Trophoblast cell (in vitro differentiated cells and primary cell): ENCODE data around the gene PPIP5K1.

Source experiments
- DNase-seq, 2 donors: peaks; one replicate each; pipeline ENCODE4 v3.0.0-alpha.2; 2016
- H2AFZ ChIP-seq: 2 replicates; pipeline ENCODE4 v1.6.1; 2013; ENCODE audit warnings: low read length, moderate library complexity, mild to moderate bottlenecking; ENCODE audit not compliant: insufficient read depth, poor library complexity
- H2AK5ac ChIP-seq: 2 replicates; pipeline ENCODE4 v1.6.1; 2013; ENCODE audit warnings: mild to moderate bottlenecking, low read length
- H2BK120ac ChIP-seq: 2 replicates; pipeline ENCODE4 v1.6.1; 2013; ENCODE audit warnings: low read length, mild to moderate bottlenecking, moderate library complexity; ENCODE audit not compliant: insufficient read depth, poor library complexity
- H2BK12ac ChIP-seq: 2 replicates; pipeline ENCODE4 v1.6.1; 2013; ENCODE audit warnings: mild to moderate bottlenecking, low read length, moderate library complexity
- H2BK5ac ChIP-seq: 2 replicates; pipeline ENCODE4 v1.6.1; 2013; ENCODE audit warnings: low read length, low read depth, moderate library complexity, mild to moderate bottlenecking; ENCODE audit not compliant: poor library complexity
- H3K14ac ChIP-seq: 2 replicates; pipeline ENCODE4 v1.6.1; 2013; ENCODE audit warnings: mild to moderate bottlenecking, low read length
- H3K18ac ChIP-seq: 2 replicates; pipeline ENCODE4 v1.6.1; 2013; ENCODE audit warnings: mild to moderate bottlenecking, low read length
- H3K23ac ChIP-seq: 2 replicates; pipeline ENCODE4 v1.6.1; 2013; ENCODE audit warnings: low read length
- H3K27ac ChIP-seq: 2 replicates; pipeline ENCODE4 v1.5.1; 2013; ENCODE audit warnings: low read depth, mild to moderate bottlenecking, inconsistent platforms, low read length, moderate library complexity
- H3K27me3 ChIP-seq: 2 replicates; pipeline ENCODE4 v1.6.1; 2013; ENCODE audit warnings: inconsistent platforms, mild to moderate bottlenecking, low read length, moderate library complexity; ENCODE audit not compliant: insufficient read depth
- H3K36me3 ChIP-seq, 2 experiments: 1 replicate in 1 of 2; 2 replicates in 1 of 2; pipeline ENCODE4 v1.6.1; 2013; ENCODE audit warnings: low read length in 2 of 2, mild to moderate bottlenecking in 2 of 2, moderate library complexity in 1 of 2; ENCODE audit not compliant: insufficient read depth in 2 of 2, control insufficient read depth in 1 of 2
- H3K4ac ChIP-seq: 2 replicates; pipeline ENCODE4 v1.6.1; 2013; ENCODE audit warnings: low read depth, mild to moderate bottlenecking, low read length, moderate library complexity
- H3K4me1 ChIP-seq, 2 experiments: 1 replicate in 1 of 2; 2 replicates in 1 of 2; pipeline ENCODE4 v1.6.1; 2013; ENCODE audit warnings: low read length in 2 of 2, mild to moderate bottlenecking in 2 of 2, moderate library complexity in 1 of 2; ENCODE audit not compliant: insufficient read depth in 2 of 2, control insufficient read depth in 1 of 2
- H3K4me2 ChIP-seq: 2 replicates; pipeline ENCODE4 v1.6.1; 2013; ENCODE audit warnings: inconsistent platforms, mild to moderate bottlenecking, low read length, moderate library complexity
- H3K4me3 ChIP-seq: 2 replicates; pipeline ENCODE4 v1.5.1; 2013; ENCODE audit warnings: mild to moderate bottlenecking, low read depth, low read length, inconsistent platforms
- H3K79me1 ChIP-seq: one replicate; pipeline ENCODE4 v1.6.1; 2013; ENCODE audit warnings: low read length
- H3K79me2 ChIP-seq: 2 replicates; pipeline ENCODE4 v1.6.1; 2013; ENCODE audit warnings: low read length, mild to moderate bottlenecking; ENCODE audit not compliant: control insufficient read depth, insufficient read depth, poor library complexity
- H3K9ac ChIP-seq: 2 replicates; pipeline ENCODE4 v1.6.1; 2013; ENCODE audit warnings: mild to moderate bottlenecking, low read length
- H3K9me3 ChIP-seq: 2 replicates; pipeline ENCODE4 v1.6.1; 2013; ENCODE audit warnings: low read depth, mild to moderate bottlenecking, control low read depth, inconsistent platforms, low read length; ENCODE audit not compliant: insufficient read depth
- H4K12ac ChIP-seq: 2 replicates; pipeline ENCODE4 v1.6.1; 2013; ENCODE audit warnings: low read depth, mild to moderate bottlenecking, low read length, moderate library complexity
- H4K8ac ChIP-seq: 2 replicates; pipeline ENCODE4 v1.6.1; 2013; ENCODE audit warnings: low read depth, mild to moderate bottlenecking, low read length, moderate library complexity
- H4K91ac ChIP-seq: one replicate; pipeline ENCODE4 v1.6.1; 2013; ENCODE audit warnings: low read depth, mild to moderate bottlenecking, low read length, moderate library complexity
- WGBS: extraction: QIAGEN DNeasy Blood & Tissue Kit; methylation state at CpG from one replicate; pipeline ENCODE4 v1.1.7; 2013; ENCODE audit warnings: missing lambda C conversion rate; ENCODE audit not compliant: insufficient read length, insufficient coverage; ENCODE audit errors: extremely low coverage; 5-methylcytosine and 5-hydroxymethylcytosine counted together

The PPIP5K1 gene

GRCh38 chr15:43545426-43545825, 44.6 kb downstream of the PPIP5K1 start:
- no peaks in the 10 kb centered on the region for H3K36me3 ChIP-seq
- H4K91ac ChIP-seq, result no peak overlapping the region
- H3K14ac ChIP-seq, result no peak overlapping the region
- no peak overlapping the region for H4K12ac ChIP-seq
- no peak overlapping the region for H3K4me3 ChIP-seq
- H4K8ac ChIP-seq, result no peak overlapping the region
- H3K79me1 ChIP-seq, result no peaks in the 10 kb centered on the region
- no peak overlapping the region for H3K27ac ChIP-seq
- no peak overlapping the region for H3K4me2 ChIP-seq
- H3K9ac ChIP-seq, result no peak overlapping the region
- no peak overlapping the region for H2AFZ ChIP-seq
- no peaks in the 10 kb centered on the region for H3K4me1 ChIP-seq
- peak in 1 of 2 donors; percentile 17 for DNase-seq
- H3K9me3 ChIP-seq, result no peaks in the 10 kb centered on the region
- no peaks in the 10 kb centered on the region for H3K27me3 ChIP-seq
- H3K79me2 ChIP-seq, result no peaks in the 10 kb centered on the region
- H2BK12ac ChIP-seq, result no peak overlapping the region
- WGBS, result no CpG with 5 or more reads among the region's 1 CpG
- no peak overlapping the region for H2BK5ac ChIP-seq
- no peak overlapping the region for H2AK5ac ChIP-seq
- no peak overlapping the region for H3K18ac ChIP-seq
- H3K4ac ChIP-seq, result no peak overlapping the region
- H2BK120ac ChIP-seq, result no peak overlapping the region
- H3K23ac ChIP-seq, result no peak overlapping the region

GRCh38 chr15:43544266-43544665, 45.7 kb downstream of the PPIP5K1 start:
- Histone ChIP-seq H3K79me1 (no peaks in the 10 kb centered on the region), H3K27me3 (no peaks in the 10 kb centered on the region), H2AFZ (no peak overlapping the region), H4K12ac (no peak overlapping the region), H3K14ac (no peak overlapping the region), H2BK12ac (no peak overlapping the region), H3K79me2 (no peaks in the 10 kb centered on the region), H3K4ac (no peak overlapping the region), H3K27ac (no peak overlapping the region), H2AK5ac (no peak overlapping the region), H4K8ac (no peak overlapping the region), H3K18ac (no peak overlapping the region), H3K4me2 (no peak overlapping the region), H3K23ac (no peak overlapping the region), H3K36me3 (no peaks in the 10 kb centered on the region), H2BK5ac (no peak overlapping the region), H2BK120ac (no peak overlapping the region), H3K9ac (no peak overlapping the region), H3K9me3 (no peaks in the 10 kb centered on the region), H3K4me3 (no peak overlapping the region), H3K4me1 (no peaks in the 10 kb centered on the region), H4K91ac (no peak overlapping the region)
- DNase-seq, result no peak

GRCh38 chr15:43541785-43542184, 48.2 kb downstream of the PPIP5K1 start:
- H2AFZ ChIP-seq, result no peak overlapping the region
- no peak overlapping the region for H3K4me2 ChIP-seq
- no peak overlapping the region for H2AK5ac ChIP-seq
- H2BK12ac ChIP-seq, result no peak overlapping the region
- H3K14ac ChIP-seq, result no peak overlapping the region
- H4K12ac ChIP-seq, result no peak overlapping the region
- H3K4me3 ChIP-seq, result no peak overlapping the region
- H3K27ac ChIP-seq, result no peak overlapping the region
- no peak overlapping the region for H2BK120ac ChIP-seq
- H3K79me2 ChIP-seq, result no peaks in the 10 kb centered on the region
- no peak overlapping the region for H3K18ac ChIP-seq
- no peaks in the 10 kb centered on the region for H3K4me1 ChIP-seq
- no peak overlapping the region for H4K8ac ChIP-seq
- DNase-seq, result peak; percentile 11 to 65
- no peaks in the 10 kb centered on the region for H3K36me3 ChIP-seq
- H2BK5ac ChIP-seq, result no peak overlapping the region
- H3K4ac ChIP-seq, result no peak overlapping the region
- no peaks in the 10 kb centered on the region for H3K79me1 ChIP-seq
- no peaks in the 10 kb centered on the region for H3K27me3 ChIP-seq
- no peak overlapping the region for H4K91ac ChIP-seq
- H3K23ac ChIP-seq, result no peak overlapping the region
- no peaks in the 10 kb centered on the region for H3K9me3 ChIP-seq
- H3K9ac ChIP-seq, result no peak overlapping the region

- Histone ChIP-seq H3K18ac (no peak overlapping the region), H2BK120ac (no peak overlapping the region), H3K79me2 (no peaks in the 10 kb centered on the region), H3K79me1 (no peaks in the 10 kb centered on the region), H3K9ac (no peak overlapping the region), H3K23ac (no peak overlapping the region), H3K4me2 (no peak overlapping the region), H2AFZ (no peak overlapping the region), H3K27ac (no peak overlapping the region), H3K36me3 (peaks cover 3 to 8% of the 10 kb centered on the region in 2 experiments), H4K12ac (no peak overlapping the region), H3K14ac (no peak overlapping the region), H4K91ac (no peak overlapping the region), H3K4ac (no peak overlapping the region), H2BK12ac (no peak overlapping the region), H2BK5ac (no peak overlapping the region), H3K27me3 (no peaks in the 10 kb centered on the region), H3K9me3 (no peaks in the 10 kb centered on the region), H3K4me1 (no peaks in the 10 kb centered on the region), H2AK5ac (no peak overlapping the region), H3K4me3 (no peak overlapping the region), H4K8ac (no peak overlapping the region)
- no peak for DNase-seq
- no CpG with 5 or more reads among the region's 2 CpGs for WGBS
Observed at GRCh38 chr15:43538091-43538490, 51.9 kb downstream of the PPIP5K1 start.

- Histone ChIP-seq H2BK5ac (no peak overlapping the region), H2AFZ (no peak overlapping the region), H3K27me3 (no peaks in the 10 kb centered on the region), H2AK5ac (no peak overlapping the region), H3K4ac (no peak overlapping the region), H3K18ac (no peak overlapping the region), H4K91ac (no peak overlapping the region), H3K14ac (no peak overlapping the region), H3K79me2 (no peaks in the 10 kb centered on the region), H3K9me3 (no peaks in the 10 kb centered on the region), H3K4me1 (no peaks in the 10 kb centered on the region), H3K9ac (no peak overlapping the region), H2BK12ac (no peak overlapping the region), H3K79me1 (no peaks in the 10 kb centered on the region), H3K27ac (no peak overlapping the region), H4K12ac (no peak overlapping the region), H4K8ac (no peak overlapping the region), H3K23ac (no peak overlapping the region), H3K4me3 (peak overlapping the region; percentile 20), H3K4me2 (no peak overlapping the region), H3K36me3 (peaks cover 3 to 8% of the 10 kb centered on the region in 2 experiments), H2BK120ac (no peak overlapping the region)
- no peak for DNase-seq
- no CpG with 5 or more reads among the region's 3 CpGs for WGBS
Observed at GRCh38 chr15:43534897-43535296, 55.1 kb downstream of the PPIP5K1 start.
